Measurements from ENCODE around the gene RENBP. TPM values are rescaled to one million over a fixed set of nuclear protein-coding genes. Genes with fewer than 3 reads are reported as not detected.

Gene RENBP
- total RNA-seq, 1 donor from 2014 or later, result 30.3 TPM

DNA sequence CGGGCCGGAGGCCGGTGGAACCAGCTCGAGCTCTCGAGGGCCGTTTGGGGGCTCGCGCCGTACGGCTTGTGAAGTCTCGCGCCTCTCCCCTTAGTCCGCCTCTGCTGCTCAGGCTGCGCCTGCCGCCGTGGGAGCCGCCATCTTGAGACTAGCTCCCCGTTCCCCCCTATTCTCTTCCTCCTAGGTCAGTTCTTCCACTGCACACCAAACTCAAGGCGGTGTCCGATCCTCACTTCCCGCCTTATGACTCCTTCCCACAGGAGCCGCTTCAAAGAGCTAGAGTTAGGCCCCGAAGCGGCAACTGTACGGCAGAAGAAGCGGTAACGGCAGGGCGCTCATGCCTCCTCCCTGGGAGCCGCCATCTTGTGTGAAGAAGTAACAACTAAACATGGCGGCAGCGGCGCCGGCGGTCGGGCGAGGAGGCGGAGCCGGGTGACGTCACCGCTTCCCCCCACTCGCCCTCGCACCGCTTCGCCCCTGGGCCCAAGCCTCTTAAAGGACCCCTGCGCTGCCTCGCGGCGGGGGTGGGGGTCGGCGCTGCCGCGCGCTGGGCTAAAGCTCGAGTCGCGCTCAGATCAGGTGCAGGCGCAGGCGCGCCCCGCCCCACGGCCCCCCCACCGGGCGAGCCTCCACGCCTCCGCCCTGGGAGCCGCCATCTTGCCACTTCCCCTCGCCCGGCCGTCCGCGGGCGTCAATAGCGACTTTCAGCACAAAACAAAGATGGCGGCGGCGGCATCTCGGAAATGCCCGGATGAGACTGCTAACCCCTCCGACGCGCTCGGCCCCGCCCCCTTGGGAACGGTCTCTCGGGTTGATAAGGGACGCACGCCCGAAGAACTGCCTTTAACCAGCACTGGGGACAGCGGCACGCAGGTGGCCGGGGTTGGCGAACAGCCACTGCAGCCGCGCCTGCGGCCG, 27.3 kb upstream of the RENBP start, which contains the start of gene HCFC1:
Gene HCFC1, minus strand, starts transcription at position 369 of the 918 bp plus-strand sequence. CDS start 978 bp downstream, outside the sequence.
- intact Hi-C loops (cut with micrococcal nuclease), result loop anchor here (1.0 to 5.0 kb wide), 11 partner anchors 13 to 791 kb away; partner anchors contain the start of genes ABCD1, BCAP31, DKC1 and FAM3A

DNA sequence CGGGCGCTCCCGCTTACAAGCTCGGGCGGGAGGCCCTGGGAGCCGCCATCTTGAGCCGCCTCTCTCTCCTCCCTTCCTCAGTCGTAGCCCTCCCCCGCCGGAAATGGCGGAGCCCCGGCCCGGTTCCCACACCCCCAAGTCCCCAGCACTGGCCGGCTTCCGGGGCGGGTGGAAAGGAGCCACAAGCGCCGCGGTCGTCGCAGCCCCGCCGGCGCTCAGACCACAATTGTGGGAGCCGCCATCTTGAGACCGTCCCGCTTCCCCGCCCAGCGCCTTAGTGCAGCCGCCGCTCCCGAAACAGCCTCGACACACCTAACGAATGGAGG, 26.6 kb upstream of the RENBP start:
- intact Hi-C loops (cut with micrococcal nuclease), result loop anchor here (1.0 to 5.0 kb wide), 9 partner anchors 14 to 576 kb away; partner anchors contain the start of genes ABCD1, BCAP31, FAM3A and FLNA

DNA sequence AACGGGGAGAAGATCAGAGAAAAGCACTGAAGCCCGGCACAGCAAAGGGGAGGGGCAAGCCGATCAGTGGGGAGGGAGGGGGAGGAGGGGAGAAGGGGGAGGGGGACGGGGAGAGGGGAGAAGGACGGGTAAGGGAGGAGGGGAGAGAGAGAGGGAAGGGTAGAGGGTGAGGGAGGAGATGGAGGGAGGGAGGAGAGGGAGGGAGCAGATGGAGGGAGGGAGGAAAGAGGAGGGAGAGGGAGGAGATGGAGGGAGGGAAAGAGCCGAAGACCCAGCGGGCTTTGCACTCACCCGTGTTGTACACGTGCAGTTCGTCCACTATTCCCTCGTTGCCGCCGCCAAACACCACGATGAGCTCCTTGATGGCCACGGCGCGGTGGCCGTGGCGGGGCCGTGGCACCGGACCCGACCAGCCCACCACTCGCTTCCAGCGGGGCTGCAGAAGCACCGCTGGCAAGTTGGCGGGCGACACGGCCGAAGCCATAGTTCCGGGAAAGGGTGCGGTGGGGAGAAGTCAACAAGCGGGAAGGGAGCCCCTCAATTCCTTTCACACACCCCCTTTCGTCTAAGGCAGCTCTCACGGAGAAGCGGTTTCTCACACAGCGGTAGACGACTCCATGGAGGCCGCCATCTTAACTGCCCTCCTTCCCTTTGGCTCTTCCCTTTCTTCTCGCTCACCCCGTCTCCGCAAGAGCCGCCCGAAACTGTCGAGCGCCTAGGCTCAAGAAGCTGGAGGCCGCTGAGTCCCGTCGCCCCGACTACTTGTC, 26.1 kb upstream of the RENBP start:
- intact Hi-C loops (cut with micrococcal nuclease), result loop anchor here (1.0 to 5.0 kb wide), 9 partner anchors 14 to 577 kb away; partner anchors contain the start of genes ABCD1, BCAP31, FAM3A and FLNA

DNA sequence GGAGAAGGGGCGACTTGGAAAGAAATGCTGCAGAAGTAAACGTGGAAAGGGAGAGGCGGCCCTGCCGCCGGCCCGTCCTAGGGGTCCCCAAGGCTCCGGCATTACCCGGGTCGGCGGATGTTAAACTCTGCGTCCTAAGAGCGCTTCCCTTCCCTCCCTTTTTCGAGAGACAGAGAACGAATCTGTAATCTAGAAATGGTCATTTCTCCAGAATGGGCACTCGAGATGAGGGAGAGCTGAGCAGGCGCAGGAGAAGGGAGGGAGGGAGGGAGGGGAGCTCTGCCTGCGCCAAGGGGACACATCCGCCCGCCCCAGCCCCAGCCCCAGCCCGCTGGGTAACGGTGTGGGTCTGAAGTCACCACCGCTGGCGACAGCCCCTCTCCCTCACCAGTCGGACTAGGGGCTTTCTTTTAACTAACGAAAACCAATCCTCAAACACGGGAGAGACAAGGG, 25.5 kb upstream of the RENBP start:
- intact Hi-C loops (cut with micrococcal nuclease), result loop anchor here (2.0 to 5.0 kb wide), 7 partner anchors 15 to 547 kb away; partner anchors contain the start of genes FAM3A, FLNA and RPL10

DNA sequence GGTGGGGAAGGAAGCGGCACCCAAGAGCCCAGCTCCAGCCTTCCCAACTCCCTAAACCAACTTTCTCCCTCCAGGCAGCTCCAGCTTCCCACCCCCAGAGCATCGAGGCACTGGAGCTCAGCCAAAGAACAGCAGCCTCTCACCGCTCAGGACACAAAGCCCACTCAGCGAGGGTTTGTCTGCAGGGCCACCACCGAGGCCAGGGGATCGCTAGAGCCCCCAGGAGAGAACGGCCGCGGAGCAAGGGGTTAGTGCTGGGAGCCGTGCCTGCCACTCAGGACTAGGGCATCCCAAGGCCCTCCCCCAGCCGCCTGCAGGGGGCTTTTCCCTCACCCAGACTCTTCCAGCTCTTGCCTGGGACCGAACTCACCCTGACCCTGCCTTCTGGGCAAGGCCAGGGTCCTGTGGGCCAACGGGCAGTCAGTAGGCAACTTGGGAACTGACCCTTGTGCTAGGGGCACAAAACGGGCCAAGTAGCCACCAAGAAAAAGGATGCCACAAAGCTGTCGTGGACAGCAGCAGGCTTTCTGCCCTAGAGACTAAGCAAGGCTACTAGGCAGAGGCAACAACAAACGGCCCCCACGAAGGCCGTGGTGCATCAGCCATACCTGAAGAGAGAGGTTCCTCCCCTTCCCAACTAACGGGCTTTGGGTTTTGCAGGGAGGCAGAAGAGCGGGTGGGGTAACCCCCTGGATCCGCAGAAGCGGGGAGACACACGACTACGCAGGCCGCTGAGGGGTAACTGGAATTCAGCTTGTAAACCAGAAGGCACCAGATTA, 24.9 kb upstream of the RENBP start:
- intact Hi-C loops (cut with micrococcal nuclease), result loop anchor here (2.0 to 5.0 kb wide), 2 partner anchors 15 to 83 kb away; no protein-coding TSS in a partner anchor

DNA sequence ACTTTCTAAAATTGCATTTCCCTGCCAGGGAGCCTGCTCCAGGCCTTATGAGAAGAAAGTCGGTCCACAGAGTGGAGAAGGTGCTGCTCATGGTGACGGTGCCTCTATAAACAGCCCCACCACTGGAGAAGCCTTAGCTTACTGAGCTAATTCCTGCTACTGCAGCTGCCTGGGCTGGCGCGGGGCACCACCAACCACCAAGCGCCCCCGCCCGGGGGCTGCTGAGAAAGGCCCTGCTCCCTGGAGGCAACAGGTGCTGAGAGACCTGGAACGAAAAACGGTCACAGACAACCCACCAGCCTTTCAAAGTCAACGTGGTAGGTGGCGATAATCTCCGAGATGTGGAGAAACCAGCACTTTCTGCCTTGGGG, 24.3 kb upstream of the RENBP start:
- intact Hi-C loops (cut with micrococcal nuclease), result loop anchor here (2.0 to 5.0 kb wide), 2 partner anchors 14 to 84 kb away; no protein-coding TSS in a partner anchor

DNA sequence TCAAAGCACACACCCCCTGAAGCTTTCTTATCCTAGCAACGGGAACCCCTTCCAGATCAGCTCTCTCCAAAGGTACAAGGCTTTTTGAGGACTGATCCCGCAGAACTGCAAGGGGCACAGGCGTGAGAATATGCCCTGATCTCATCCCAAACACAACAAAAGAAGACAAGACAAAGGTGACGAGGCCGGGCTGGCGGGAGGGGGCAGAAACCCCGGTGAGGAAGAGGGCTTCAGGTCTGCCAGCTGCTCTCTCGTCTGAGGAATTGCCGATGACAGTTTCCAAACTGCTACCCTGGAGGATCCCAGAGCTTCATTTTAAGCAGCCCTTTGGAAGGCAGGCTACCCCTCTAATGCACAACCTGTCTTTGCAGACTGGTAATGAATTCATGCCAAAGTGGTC, 23.8 kb upstream of the RENBP start:
- intact Hi-C loops (cut with micrococcal nuclease), result loop anchor here (2.0 to 5.0 kb wide), 2 partner anchors 13 to 84 kb away; no protein-coding TSS in a partner anchor

DNA sequence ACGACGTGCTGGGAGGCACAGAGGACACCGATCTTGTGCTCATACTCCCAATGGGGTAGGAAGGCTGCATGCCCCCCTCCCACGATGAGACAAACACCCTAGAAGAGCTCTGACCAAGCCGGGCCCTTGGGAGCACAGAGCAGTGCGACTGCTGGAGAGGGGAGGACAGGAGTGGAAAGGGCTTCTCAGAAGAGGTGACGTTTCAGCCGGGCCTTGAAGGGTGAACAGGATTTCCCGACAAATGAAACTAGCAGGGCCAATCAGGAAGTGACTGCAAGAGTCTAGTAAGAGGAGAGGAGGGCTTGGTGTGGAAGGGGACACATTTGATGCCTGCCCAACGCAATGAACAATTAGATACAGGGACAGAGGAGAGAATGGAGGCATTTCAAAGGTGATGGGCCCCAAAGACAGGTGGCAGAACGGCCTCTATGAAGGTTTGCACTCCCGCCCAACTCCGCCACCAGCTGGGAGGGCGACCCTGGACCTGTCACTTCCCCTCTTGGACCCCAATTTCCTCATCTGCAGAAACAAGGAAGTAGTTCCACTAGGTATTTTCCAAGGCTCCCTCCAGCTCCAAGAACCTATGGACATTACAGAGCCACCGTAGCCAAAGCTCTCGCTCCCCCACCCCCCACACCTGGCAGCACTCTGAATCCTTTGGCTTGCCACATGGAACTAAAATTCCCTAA, 23.2 kb upstream of the RENBP start:
- intact Hi-C loops (cut with micrococcal nuclease), result loop anchor here (2.0 to 5.0 kb wide), 2 partner anchors 13 to 85 kb away; no protein-coding TSS in a partner anchor

DNA sequence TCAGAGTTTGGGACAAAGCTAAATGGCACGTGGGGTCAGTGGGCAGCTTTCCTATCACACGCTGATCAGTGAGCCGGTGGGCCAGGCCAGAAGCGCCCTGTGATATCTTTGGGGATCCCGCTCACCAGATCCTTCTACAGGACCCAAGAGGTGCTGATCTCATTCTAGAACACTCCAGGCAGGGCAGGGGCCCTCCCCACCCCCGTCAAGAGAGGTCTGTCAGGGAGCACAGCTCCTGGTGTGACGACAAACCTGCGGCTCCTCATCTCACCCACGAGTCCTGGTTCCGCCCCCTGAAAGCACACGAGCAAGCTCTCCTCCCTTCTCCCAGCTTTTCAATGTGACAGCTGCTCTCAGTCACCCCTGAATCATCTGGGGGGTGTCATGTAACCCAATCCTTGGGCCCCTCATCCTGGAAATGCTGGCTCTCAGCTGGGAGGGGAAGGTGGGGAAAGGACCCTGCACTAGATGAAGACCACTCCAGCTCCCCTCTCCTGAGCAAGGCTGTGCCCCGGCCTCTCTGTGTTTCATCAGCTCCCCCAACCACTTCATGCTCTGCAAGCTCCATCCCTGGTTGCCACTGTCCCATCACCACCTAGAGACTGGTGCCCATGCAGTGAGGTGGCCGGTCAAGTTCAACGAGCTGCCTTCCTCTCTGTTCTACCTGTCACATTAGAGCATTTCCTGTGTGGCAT, 22.5 kb upstream of the RENBP start:
- intact Hi-C loops (cut with micrococcal nuclease), result loop anchor here (5.0 kb wide), 1 partner anchor 85 kb away; no protein-coding TSS in a partner anchor

DNA sequence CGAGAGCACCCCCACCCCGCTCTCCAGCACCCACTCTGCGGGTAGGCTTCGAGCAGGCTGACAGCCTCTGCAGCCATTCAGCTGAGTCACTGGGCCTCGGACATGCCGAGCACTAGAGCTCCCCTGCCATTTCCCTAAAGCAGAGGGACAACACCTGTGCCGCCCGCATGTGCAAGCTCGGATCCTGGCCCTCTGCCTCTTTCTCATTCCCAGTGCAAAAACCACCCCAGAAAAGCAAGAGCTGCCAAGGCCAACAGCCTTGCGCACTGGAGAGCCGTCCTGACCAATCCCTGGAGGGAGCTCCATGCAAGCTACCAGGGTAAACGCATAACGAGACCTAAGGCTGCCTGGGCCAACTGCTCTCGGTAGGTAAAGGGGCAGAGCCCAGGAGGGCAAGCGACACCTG, 21.8 kb upstream of the RENBP start:
- intact Hi-C loops (cut with micrococcal nuclease), result loop anchor here (5.0 kb wide), 1 partner anchor 86 kb away; no protein-coding TSS in a partner anchor

DNA sequence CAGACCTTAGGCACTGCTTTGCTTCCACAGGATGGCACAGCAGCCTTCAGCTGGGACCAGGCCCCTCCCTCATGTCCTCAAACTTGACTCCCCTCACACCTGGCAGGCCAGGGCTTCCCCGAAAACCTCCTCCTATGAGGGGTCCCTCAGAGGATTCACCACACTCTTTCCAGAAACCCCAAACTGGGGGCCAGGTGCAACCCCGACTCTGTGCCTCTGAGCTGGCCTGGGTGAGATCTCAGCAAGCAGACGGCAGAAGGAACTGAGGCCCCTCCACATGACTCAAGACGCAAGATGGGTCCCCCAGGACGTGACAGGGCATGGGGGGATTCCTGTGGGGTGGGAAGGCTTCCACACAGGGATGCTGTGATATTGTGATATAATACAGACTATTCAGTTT, 21.0 kb upstream of the RENBP start:
- intact Hi-C loops (cut with micrococcal nuclease), result loop anchor here (5.0 kb wide), 1 partner anchor 87 kb away; no protein-coding TSS in a partner anchor

DNA sequence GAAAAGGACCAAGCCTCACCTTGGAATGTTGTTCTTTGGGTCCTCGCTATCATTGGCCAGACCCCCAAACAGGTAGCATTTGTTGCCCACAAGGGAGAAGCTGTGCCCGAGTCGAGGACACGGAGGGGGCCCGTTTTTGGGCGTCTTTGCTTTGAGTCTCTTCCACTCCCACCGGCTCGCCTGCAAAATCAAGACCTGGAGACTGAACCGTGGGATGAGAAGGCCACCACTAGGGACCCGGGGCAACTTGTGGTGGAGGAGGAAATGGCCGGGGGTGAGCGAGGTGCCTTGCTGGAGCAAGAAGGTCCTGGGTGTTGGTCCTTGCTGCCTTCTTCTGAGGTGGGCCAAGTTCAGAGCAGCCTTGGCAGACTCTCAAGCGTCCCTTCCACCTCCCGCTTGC, 19.7 kb upstream of the RENBP start:
- intact Hi-C loops (cut with micrococcal nuclease), result no loop called here

DNA sequence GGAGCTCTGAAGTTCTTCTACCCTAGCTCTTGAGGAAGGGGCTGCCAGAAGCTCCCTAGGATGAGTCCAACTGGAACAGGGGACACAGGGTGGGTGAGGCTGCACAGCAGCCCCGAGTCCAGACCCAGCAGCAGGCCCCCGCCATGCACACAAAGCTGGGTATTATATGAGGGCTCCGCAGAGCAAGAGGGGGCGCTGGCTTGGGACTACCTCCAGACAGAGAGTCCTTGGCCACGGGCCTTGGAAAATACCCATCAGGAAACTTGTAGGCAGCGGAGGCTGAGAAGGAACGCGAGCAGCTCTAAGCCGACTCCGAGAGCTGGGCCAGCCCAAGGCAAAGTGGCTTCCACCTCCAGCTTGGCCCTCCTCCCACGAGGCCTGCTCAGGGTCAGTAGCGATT, 19.1 kb upstream of the RENBP start:
- intact Hi-C loops (cut with micrococcal nuclease), result no loop called here

DNA sequence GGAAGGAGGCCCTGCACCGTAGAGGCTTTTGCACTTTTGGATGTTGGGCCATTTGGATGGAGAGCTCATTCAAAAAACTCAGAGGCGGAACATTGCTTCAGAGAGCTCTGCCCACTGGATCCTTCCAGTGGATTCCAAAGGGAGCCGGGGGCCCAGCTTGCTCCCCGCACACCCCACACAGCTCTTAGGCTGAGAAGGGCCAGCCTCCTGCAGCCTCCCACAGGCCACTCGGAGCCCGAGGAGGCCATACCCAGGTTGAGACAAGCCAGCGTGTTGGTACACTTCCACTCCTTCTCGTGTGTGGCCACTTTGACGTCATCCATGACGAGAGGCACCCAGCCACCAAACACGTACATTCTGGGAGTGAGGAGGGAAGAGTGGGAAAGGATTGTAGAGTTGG, 16.8 kb upstream of the RENBP start:
- intact Hi-C loops (cut with micrococcal nuclease), result no loop called here

DNA sequence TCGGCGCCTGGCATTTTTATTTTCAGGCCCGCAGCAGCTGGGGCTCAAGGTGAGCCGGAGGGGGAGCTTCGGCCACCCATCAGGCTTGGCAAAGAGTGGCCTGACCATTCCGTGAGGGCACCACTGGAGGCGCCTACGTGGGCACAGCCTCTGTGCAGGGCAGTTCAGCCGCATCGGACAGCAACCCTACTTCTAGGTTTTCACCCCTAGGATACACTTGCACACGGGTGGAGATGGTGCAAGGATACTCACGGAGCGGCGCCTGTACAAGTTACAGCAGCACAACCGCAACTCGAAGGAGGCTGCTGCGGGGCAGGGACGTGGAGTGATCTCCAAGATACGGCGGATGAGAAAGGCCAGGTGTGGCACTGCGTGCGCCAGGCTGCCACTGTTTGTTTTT, 16.3 kb upstream of the RENBP start:
- intact Hi-C loops (cut with micrococcal nuclease), result no loop called here

DNA sequence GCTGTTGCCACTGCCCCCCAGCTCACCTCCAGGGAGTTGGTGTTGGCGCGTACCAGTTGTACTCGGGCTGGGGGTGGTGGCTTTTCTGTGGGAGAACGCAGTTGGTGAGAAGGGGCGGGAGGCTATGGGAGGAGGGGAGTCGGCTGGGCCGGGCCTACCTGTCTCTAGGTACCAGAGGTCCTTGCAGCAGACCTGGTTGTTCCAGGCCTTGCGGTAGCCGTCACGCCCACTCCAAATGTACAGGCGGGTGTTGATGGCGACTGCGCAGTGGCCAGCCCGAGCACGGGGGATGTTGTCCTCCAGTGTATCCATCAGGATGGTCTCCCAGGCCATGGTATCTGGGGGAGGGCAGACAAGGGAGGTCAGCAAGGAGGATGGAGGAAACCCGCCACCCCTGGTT, 15.6 kb upstream of the RENBP start:
- intact Hi-C loops (cut with micrococcal nuclease), result no loop called here

DNA sequence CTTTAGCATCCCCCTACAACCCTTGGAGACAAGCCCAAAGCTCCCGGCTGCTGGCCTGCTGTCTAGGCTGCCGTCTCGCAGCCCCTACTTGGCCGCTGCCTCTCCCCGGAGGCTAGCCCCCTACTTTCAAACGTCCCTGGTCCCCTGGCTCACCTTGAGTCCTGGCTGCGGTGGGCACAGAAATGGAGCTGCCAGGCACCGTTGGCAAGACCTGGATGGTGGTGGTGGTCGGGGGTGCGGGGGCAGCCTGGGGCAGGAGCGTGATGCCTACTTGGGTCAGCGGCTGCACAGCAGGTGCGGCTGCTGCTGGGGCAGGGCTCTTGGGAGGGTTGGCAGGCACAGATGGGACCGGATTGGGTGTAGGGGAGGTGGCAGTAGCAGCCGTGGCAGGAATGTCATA, 15.2 kb upstream of the RENBP start:
- intact Hi-C loops (cut with micrococcal nuclease), result no loop called here

DNA sequence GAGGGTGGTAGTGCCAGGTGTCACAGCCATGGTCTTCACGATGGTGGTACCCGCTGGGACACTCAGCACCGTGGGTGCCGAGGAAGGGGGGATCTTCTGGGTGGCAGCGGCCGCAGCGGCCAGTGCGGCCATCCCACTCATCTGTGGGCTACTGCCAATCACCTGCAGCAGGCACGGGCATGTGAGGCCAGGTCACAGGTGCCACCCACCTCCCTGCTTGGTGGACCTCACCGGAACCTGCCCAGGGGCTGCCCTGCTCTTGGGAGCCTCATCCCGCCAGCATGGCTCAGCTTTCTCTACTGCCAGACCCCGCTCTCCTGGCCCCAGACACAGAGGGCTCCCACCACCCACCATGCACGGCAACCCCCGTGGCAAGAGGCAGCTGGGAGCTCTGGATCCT, 14.2 kb upstream of the RENBP start:
- intact Hi-C loops (cut with micrococcal nuclease), result no loop called here

DNA sequence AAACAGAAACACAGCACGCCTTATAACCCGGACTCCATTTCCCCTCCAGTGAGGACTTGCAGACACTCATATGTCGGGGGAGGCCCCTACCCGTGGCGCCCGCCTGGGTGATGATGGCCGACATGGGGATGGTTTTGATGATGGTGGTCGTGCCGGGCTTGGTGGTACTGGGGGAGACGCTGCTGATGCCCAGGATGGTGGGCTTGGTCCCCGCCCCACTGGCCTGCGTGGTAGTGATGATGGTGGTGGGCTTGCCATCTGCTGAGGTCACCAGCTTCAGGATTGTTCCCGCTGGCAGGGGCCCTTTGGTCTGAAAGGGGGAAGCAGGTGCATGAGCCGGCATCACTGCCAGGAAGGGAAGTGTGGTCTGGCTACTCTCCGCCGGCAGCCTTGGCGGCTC, 12.8 kb upstream of the RENBP start:
- intact Hi-C loops (cut with micrococcal nuclease), result no loop called here
